HEK293 (cell line): Measurements from ENCODE around the gene CSGALNACT2.

ENCODE experiments used
- CTCF ChIP-seq: fragments of 450-650 bp; formaldehyde crosslinking; IDR thresholded peaks from 2 replicates; pipeline ENCODE4 v1.5.1; 2016; ENCODE audit warnings: missing biosample characterization, missing genetic modification characterization
- ELK4 ChIP-seq: IDR thresholded peaks from 2 replicates; pipeline ENCODE4 v1.6.1; 2011; ENCODE audit warnings: mild to moderate bottlenecking, low read depth, low read length, borderline replicate concordance
- KLF16 ChIP-seq: fragments of 450-650 bp; formaldehyde crosslinking; IDR thresholded peaks from 2 replicates; pipeline ENCODE4 v1.5.1; 2017; ENCODE audit warnings: missing biosample characterization, missing genetic modification characterization
- MEIS1 ChIP-seq: sonication (generic); formaldehyde crosslinking; IDR thresholded peaks from 2 replicates; pipeline ENCODE4 v1.8.1; 2022; ENCODE audit warnings: missing genetic modification reagents, mild to moderate bottlenecking, borderline replicate concordance
- PBX3 ChIP-seq: sonication (generic); formaldehyde crosslinking; IDR thresholded peaks from 2 replicates; pipeline ENCODE4 v1.8.1; 2022; ENCODE audit warnings: mild to moderate bottlenecking, moderate library complexity, missing genetic modification reagents
- REST ChIP-seq: fragments of 450-650 bp; formaldehyde crosslinking; IDR thresholded peaks from 2 replicates; pipeline ENCODE4 v1.5.1; 2016; ENCODE audit warnings: missing biosample characterization, missing genetic modification characterization
- ZNF274 ChIP-seq, 2 experiments: fragments of 200-500 bp in 1 of 2; fragments of 450-650 bp in 1 of 2; sonication (Bioruptor generic) in 1 of 2; formaldehyde crosslinking in 1 of 2; IDR thresholded peaks; 2 replicates each; pipeline versions ENCODE4 v1.5.1 to v1.6.1; 2014 to 2016; ENCODE audit warnings: borderline replicate concordance in 1 of 2, inconsistent platforms in 1 of 2, low read length in 1 of 2, missing biosample characterization in 1 of 2, missing genetic modification characterization in 1 of 2
- ZNF423 ChIP-seq: fragments of 450-650 bp; formaldehyde crosslinking; IDR thresholded peaks from 2 replicates; pipeline ENCODE4 v1.5.1; 2016; ENCODE audit warnings: missing biosample characterization, missing genetic modification characterization
- ZNF768 ChIP-seq: fragments of 450-650 bp; formaldehyde crosslinking; IDR thresholded peaks from 2 replicates; pipeline ENCODE4 v1.5.1; 2018; ENCODE audit warnings: missing biosample characterization, mild to moderate bottlenecking, missing genetic modification characterization

GRCh38 chr10:43141421-43141820, 3.2 kb downstream of the CSGALNACT2 start:
- TF ChIP-seq ZNF768 (tag by site-specific recombination) (no peak), PBX3 (CRISPR knock-in tag) (no peak), CTCF (no peak), ZNF274 (IDR thresholded peaks at IDR 0.05; ENCODE audit: low read length) (no peak), ZNF274 (tag by site-specific recombination; IDR thresholded peaks at IDR 0.05; ENCODE audit: borderline replicate concordance) (no peak), REST (no peak), MEIS1 (no peak), ELK4 (no peak), ZNF423 (tag by site-specific recombination) (no peak), KLF16 (tag by site-specific recombination) (no peak)
